HG02678 (cell line): ENCODE measurements around the gene LOC128125822.
A peak's percentile ranks its signal among the peaks of the same experiment; 100 is the strongest.
"Not testable (repeated sequence)": the region's sequence is repeated elsewhere in the genome, so short reads cannot be mapped to it uniquely, and the experiment has no call there.

Experiments
- ATAC-seq: cut with Tn5 transposase; IDR thresholded peaks from one replicate; pipeline ENCODE4 v1.9.1; 2021; ENCODE audit warnings: mild to moderate bottlenecking, moderate library complexity; ENCODE audit not compliant: unreplicated experiment

LOC128125822 gene

DNA sequence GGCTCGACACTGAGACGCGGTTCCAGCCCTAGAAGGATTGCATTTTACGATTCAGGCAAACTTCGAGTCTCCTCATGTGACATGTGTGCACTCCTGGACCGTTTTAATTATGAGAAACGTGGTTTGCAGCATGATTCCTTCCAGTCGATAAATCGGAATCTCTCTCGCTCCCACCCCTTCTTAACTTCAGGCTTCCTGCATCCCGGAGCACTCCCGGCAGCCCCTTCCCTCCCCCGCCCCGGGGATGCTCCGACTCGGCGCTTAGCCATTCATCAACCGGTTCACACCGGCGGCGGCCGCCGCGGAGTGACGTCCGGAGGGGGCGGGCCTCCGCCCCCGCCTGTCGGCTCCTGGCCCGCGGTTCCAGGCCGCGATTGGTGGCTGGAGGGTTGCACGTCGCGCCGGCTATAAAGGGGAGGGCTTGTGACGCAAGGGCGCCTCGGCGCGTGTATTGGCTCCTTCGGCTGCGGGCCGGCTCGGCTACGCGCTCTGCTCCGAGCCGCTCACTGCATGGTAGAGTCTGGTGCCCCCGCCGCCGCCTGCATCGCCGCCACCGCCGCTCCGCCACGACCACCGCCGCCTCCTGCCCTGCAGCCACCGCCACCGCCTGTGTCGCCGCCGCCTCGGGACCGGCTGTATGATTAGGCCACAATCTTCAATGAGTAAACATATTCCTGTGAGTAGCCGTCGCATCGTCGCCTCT, at the start of gene LOC128125822, which contains the start of gene PTP4A1:
LOC128125822 (plus strand) TSS at position 437 of the 703 bp plus-strand sequence.
PTP4A1 (plus strand) TSS at position 437 of the 703 bp plus-strand sequence. CDS start 4,401 bp downstream, outside the sequence.
- ATAC-seq: peak; percentile 86

DNA sequence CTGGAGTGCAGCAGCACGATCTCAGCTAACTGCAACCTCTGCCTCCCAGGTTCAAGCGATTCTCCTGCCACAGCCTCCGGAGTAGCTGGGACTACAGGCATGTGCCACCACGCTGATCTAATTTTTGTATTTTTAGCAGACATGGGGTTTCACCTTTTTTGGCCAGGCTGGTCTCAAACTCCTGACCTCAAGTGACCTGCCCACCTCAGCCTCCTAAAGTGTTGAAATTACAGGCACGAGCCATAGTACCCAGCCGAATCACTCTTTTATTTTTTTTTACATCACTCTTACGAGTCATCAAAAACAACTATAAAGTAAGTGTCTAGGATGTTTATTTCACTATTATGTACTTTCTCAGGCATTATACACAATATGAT, 49.4 kb upstream of the LOC128125822 start:
- not testable (repeated sequence) for ATAC-seq

DNA sequence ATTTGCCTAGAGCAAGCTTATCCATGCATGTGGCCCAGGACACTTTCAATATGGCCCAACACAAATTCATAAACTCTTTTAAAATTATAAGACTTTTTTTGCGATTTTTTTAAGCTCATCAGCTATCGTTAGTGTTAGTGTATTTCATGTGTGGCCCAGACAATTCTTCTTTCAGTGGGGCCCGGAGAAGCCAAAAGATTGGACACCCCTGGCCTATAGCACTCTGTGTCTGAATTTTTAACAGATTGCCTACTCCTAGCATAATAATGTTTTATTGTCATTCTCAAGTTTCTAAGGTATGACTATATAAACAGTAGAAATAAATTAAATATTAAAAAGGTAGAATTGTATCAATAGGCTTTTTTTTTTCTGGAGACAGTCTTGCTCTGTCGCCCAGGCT, 48.6 kb upstream of the LOC128125822 start:
- no peak for ATAC-seq

DNA sequence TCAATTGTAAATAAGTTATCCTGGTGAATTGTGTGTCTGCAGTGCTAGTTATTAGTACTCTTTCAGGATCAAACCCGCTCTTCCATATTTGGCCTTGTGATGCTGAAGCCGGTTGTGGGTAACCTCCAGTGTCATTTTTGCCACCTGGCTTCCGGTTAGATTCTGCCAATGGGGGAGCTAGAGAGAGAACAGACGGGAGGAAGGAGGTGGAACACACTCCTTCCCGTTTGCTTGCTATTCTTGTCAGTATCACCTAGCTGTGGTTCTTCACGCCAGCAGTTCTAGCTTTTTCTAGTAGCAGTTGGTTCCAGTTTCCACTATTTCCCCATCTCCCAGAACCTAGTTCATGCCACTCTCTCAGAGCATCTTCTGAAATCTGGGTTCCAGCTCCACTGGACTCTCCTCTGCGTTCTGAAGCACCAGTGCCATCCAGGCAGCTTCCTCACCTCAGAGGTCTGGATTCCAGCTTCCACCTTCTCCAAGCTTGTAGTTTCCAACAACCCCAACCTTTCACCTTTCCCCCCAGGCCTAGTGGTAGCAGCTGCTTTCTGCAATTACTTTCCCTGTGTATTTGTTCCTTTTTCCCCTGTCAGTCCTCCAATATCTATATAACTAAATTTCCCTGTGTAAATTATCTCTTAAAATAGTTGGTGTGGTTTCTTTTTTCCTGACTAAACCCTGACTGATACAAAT, 46.9 kb upstream of the LOC128125822 start:
- ATAC-seq: peak; percentile 49

GRCh38 chr6:63526931-63527330, 45.3 kb upstream of the LOC128125822 start:
- no peak for ATAC-seq

DNA sequence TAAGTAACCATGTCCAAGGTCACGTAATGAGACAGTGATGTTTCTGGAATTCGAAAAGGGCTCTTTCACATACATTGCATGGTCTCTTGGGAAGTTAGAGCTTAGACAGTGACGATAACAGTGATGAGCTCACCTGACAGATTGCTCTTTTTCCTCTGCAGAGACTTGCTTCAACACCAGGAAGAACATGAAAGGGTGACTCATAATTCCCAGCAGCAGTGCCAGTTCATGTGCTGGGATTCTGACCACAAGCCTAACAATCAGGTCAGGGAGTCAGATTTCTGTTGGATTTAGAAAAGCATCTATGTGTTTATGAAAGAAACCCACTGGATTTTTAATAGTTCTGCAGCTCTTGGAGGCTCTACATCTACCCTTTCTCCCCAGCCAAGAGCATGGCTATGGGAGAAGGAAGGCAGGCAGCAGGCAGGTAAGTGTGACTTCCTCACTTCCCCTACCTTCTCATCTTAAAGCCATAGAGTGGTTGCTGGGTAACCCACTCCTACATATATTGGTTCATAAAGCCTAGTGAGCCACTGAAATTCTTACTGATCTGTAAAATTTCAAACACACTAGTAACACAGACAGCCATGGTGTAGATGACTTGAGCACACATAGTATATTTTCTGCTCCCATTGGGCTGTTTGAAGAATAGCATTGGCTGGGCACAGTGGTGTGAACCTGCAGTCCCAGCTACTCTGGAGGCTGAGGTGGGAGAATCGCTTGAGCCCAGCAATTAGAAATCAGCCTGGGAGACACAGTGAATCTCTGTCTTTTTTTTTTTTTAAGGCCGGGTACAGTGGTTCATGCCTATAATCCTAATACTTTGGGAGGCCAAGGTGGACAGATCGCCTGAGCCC, 44.4 kb upstream of the LOC128125822 start:
- no peak for ATAC-seq

- ATAC-seq: no peak
Measured at GRCh38 chr6:63529498-63529897, 42.8 kb upstream of the LOC128125822 start.

- no peak for ATAC-seq
Measured at GRCh38 chr6:63530182-63530581, 42.1 kb upstream of the LOC128125822 start.

GRCh38 chr6:63530991-63531390, 41.3 kb upstream of the LOC128125822 start:
- no peak for ATAC-seq

GRCh38 chr6:63533026-63533425, 39.3 kb upstream of the LOC128125822 start:
- no peak for ATAC-seq

- no peak for ATAC-seq
Measured at GRCh38 chr6:63533952-63534351, 38.3 kb upstream of the LOC128125822 start.

DNA sequence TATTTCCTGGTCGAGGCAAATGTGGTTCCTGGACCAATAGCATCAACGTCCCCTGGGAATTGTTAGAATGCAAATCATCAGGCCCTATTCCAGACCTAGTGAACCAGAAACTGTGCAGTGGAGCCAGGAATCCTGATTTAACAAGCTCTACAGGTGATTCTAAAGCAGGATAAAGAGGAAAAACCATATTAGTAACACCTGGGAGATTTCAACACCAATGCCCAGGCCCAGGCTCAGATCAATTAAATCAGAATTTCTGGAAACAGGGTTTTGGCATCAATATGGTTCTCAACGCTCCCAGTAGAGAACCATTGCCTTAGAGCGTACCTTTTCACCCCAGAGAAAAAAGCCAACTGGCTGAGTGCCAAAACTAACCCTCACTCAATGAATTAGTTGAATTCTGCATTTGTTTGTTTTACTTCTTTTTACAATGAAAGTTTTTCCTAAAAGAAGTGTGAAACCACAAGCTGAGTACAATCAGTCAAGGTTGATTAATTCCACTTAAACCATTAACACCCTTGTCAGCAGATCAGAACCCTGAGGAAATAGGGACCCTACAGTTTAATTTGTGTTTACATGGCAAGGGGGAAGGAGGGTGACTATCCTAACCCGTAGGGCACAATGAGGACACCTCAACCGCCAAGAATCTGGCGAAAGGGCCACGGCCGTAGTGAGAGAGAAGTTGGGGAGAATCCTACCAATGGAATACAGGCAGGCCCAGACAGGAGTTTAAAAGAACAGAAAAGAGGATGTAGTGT, 34.9 kb upstream of the LOC128125822 start:
- ATAC-seq: peak; percentile 42

DNA sequence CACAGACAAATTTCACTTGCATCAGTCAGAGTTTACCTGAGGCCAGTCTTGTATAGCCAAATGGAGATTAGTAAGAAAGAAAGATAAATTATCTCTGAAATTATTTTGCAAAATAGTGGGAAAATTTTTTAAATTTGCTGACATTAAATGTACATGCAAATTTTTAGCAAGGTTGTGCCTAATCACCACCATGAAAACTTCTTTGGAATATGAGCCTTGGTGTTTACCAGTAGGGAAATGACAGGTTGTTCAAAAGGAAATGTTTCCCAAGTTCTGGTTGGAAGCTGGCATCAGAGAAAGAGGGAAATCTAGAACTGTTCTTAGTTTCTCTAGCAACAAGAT, 34.4 kb upstream of the LOC128125822 start:
- ATAC-seq: peak; percentile 73

- no peak for ATAC-seq
Measured at GRCh38 chr6:63538550-63538949, 33.7 kb upstream of the LOC128125822 start.

DNA sequence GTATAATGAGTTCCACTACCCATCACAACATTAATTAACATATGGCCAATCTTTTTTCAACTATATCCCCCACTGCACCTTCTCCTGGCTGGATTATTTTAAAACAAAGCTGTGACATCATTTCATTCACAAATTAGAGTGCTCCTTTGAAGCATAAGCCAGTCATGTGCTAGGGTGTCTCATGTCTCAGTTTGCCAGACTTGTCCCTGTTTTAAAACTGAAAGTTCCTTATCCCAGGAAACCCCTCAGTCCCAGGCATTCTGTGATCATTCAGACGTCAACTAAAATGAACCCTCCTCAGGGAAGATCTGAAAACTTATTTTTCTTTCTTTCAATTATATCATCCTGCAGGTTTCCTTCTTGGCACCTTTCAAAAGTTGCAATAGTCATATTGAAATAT, 29.3 kb upstream of the LOC128125822 start:
- ATAC-seq: no peak

GRCh38 chr6:63543982-63544381, 28.3 kb upstream of the LOC128125822 start:
- no peak for ATAC-seq

DNA sequence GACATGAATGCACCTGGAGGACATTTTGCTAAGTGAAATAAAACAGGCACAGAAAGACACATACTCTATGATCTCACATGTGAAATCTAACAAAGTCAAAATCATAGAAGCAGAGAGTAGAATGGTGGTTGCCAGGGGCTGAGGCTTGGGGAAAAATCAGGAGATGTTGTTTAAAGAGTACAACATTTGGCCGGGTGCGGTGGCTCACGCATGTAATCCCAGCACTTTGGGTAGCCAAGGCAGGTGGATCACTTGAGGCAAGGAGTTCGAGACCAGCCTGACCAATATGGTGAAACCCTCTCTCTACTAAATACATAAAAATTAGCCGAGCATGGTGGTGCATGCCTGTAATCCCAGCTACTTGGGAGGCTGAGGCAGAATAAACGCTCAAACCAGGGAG, 26.0 kb upstream of the LOC128125822 start:
- no peak for ATAC-seq

DNA sequence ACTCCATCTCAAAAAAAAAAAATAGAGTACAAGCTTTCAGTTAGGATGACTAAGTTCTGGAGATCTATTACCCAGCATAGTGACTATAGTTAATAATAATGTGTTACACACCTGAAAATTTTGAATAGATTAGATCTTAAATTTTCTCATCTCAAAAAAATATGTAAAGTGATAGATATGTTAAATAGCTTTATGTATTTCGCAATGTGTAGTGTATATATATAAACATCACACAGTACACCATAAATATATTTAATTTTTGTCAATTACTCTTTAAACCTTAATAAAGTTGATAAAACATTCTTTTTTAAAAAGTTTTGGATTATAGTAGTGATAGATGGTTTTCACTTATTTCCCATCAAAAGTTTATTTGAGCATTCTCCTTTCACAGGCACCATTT, 25.6 kb upstream of the LOC128125822 start:
- ATAC-seq: no peak

DNA sequence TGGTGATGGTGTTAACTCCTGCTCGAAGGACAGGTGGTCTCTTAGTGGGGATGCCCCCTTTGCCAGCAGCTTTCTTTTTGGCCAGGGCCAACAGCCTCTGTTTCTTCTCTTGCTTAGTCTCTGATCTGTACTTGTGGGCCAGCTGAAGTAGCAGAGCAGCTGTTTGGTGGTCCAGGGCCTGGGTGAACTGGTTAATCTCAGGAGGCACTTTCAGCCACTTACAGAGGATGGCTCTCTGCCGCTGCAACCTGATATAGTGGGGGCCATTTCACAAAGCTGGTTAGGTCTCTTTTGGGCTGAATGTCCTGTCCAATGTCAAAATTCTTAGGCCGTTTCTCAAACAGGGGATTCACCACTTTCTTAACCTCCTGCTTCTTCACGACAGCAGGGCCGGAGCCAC, 23.2 kb upstream of the LOC128125822 start:
- ATAC-seq: no peak

DNA sequence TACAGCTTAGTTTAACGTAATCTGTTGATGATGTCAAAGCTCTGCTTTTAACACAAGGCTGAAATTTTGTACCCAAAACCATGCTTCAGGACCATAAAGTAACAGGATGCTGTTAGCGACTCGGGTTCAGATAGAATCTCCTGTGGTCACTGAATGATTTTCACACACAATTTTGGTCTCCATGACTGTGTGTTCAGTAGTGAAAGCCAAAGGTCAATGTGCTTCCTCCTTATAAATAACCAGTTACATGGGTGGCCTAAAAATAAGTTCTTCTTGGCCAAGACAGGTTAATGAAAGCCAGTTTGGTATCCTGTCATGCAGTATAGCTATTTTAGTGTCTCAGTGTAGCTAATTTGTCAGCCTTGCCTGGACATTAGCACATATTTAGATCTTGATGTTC, 19.1 kb upstream of the LOC128125822 start:
- peak; percentile 97 for ATAC-seq

GRCh38 chr6:63553900-63554299, 18.4 kb upstream of the LOC128125822 start:
- no peak for ATAC-seq
